Measurements from ENCODE around the gene MAP2. TPM values are rescaled to one million over a fixed set of nuclear protein-coding genes. Genes with fewer than 3 reads are reported as not detected.

MAP2 gene
- total and polyA plus RNA-seq, 4 experiments from 2014 or later: 0.20 to 0.47 (median 0.41) TPM; not detected in 1

GRCh38 chr2:209387389-209387788, 36.5 kb upstream of the MAP2 start:
- no peaks in the 10 kb centered on the region for H3K36me3 Mint-ChIP-seq
- ChIA-PET CTCF (ENCODE audit: partially characterized antibody) (no interaction called here), POLR2A (ENCODE audit: partially characterized antibody) (no interaction called here)
- Histone ChIP-seq H3K4me1 (ENCODE audit: insufficient read depth, low read length) (no peaks in the 10 kb centered on the region), H3K27ac (ENCODE audit: low read depth, low read length) (no peak overlapping the region), H3K27me3 (ENCODE audit: insufficient read depth, low read length) (no peaks in the 10 kb centered on the region), H3K36me3 (ENCODE audit: insufficient read depth, low read length) (no peaks in the 10 kb centered on the region), H3K9me3 (ENCODE audit: control insufficient read depth in 1 of 2, low read length in 2 of 2) (no peaks in the 10 kb centered on the region), H3K4me3 (ENCODE audit: low read length in 2 of 2) (no peak overlapping the region)
- no peak for DNase-seq
- no peaks in the 10 kb centered on the region for H3K4me1 Mint-ChIP-seq
- H3K27me3 Mint-ChIP-seq: no peaks in the 10 kb centered on the region
- no peak overlapping the region for H3K4me3 Mint-ChIP-seq
- H3K9me3 Mint-ChIP-seq: peaks cover 0 to 2% (median 0%) of the 10 kb centered on the region in 8 donors
- intact Hi-C loops (cut with micrococcal nuclease): no loop called here
- no peak overlapping the region for H3K27ac Mint-ChIP-seq

- no peaks in the 10 kb centered on the region for H3K4me1 Mint-ChIP-seq
- no peak overlapping the region for H3K4me3 Mint-ChIP-seq
- Histone ChIP-seq H3K27me3 (ENCODE audit: insufficient read depth, low read length) (no peaks in the 10 kb centered on the region), H3K36me3 (ENCODE audit: insufficient read depth, low read length) (no peaks in the 10 kb centered on the region), H3K4me1 (ENCODE audit: insufficient read depth, low read length) (no peaks in the 10 kb centered on the region), H3K27ac (ENCODE audit: low read depth, low read length) (no peak overlapping the region), H3K4me3 (ENCODE audit: low read length in 2 of 2) (no peak overlapping the region), H3K9me3 (ENCODE audit: control insufficient read depth in 1 of 2, low read length in 2 of 2) (no peaks in the 10 kb centered on the region)
- intact Hi-C loops (cut with micrococcal nuclease): no loop called here
- no peaks in the 10 kb centered on the region for H3K36me3 Mint-ChIP-seq
- peaks cover 0 to 2% (median 0%) of the 10 kb centered on the region in 8 donors for H3K9me3 Mint-ChIP-seq
- no peak overlapping the region for H3K27ac Mint-ChIP-seq
- POLR2A ChIA-PET (ENCODE audit: partially characterized antibody): no interaction called here
- H3K27me3 Mint-ChIP-seq: no peaks in the 10 kb centered on the region
- no peak for DNase-seq
- CTCF ChIA-PET (ENCODE audit: partially characterized antibody): no interaction called here
Measured at GRCh38 chr2:209388446-209389037, 35.3 kb upstream of the MAP2 start.

- H3K27ac Mint-ChIP-seq: no peak overlapping the region
- no peak overlapping the region for H3K4me3 Mint-ChIP-seq
- DNase-seq: no peak
- no peak overlapping the region for H3K4me3 ChIP-seq (ENCODE audit: low read length in 2 of 2)
- no peak overlapping the region for H3K27ac ChIP-seq (ENCODE audit: low read depth, low read length)
- ChIA-PET CTCF (ENCODE audit: partially characterized antibody) (no interaction called here), POLR2A (ENCODE audit: partially characterized antibody) (no interaction called here)
- no peaks in the 10 kb centered on the region for H3K4me1 ChIP-seq (ENCODE audit: insufficient read depth, low read length)
- H3K27me3 Mint-ChIP-seq: no peaks in the 10 kb centered on the region
- intact Hi-C loops (cut with micrococcal nuclease): no loop called here
- no peaks in the 10 kb centered on the region for H3K4me1 Mint-ChIP-seq
- H3K9me3 Mint-ChIP-seq: peaks cover 0 to 2% (median 0%) of the 10 kb centered on the region in 8 donors
- no peaks in the 10 kb centered on the region for H3K36me3 ChIP-seq (ENCODE audit: insufficient read depth, low read length)
- H3K36me3 Mint-ChIP-seq: no peaks in the 10 kb centered on the region
- no peaks in the 10 kb centered on the region for H3K27me3 ChIP-seq (ENCODE audit: insufficient read depth, low read length)
- H3K9me3 ChIP-seq (ENCODE audit: control insufficient read depth in 1 of 2, low read length in 2 of 2): no peaks in the 10 kb centered on the region
Measured at GRCh38 chr2:209389171-209389618, 34.7 kb upstream of the MAP2 start.

GRCh38 chr2:209390839-209391238, 33.0 kb upstream of the MAP2 start:
- H3K9me3 ChIP-seq (ENCODE audit: control insufficient read depth in 1 of 2, low read length in 2 of 2): no peaks in the 10 kb centered on the region
- H3K27me3 ChIP-seq (ENCODE audit: insufficient read depth, low read length): no peaks in the 10 kb centered on the region
- no peaks in the 10 kb centered on the region for H3K36me3 Mint-ChIP-seq
- H3K27ac Mint-ChIP-seq: no peak overlapping the region
- H3K4me1 ChIP-seq (ENCODE audit: insufficient read depth, low read length): no peaks in the 10 kb centered on the region
- no peaks in the 10 kb centered on the region for H3K4me1 Mint-ChIP-seq
- DNase-seq: no peak
- CTCF ChIA-PET (ENCODE audit: partially characterized antibody): no interaction called here
- POLR2A ChIA-PET (ENCODE audit: partially characterized antibody): no interaction called here
- H3K4me3 Mint-ChIP-seq: no peak overlapping the region
- no peak overlapping the region for H3K4me3 ChIP-seq (ENCODE audit: low read length in 2 of 2)
- no peaks in the 10 kb centered on the region for H3K27me3 Mint-ChIP-seq
- H3K9me3 Mint-ChIP-seq: peaks cover 0 to 4% (median 0%) of the 10 kb centered on the region in 8 donors
- H3K27ac ChIP-seq (ENCODE audit: low read depth, low read length): no peak overlapping the region
- no peaks in the 10 kb centered on the region for H3K36me3 ChIP-seq (ENCODE audit: insufficient read depth, low read length)
- intact Hi-C loops (cut with micrococcal nuclease): no loop called here

- no peaks in the 10 kb centered on the region for H3K4me1 Mint-ChIP-seq
- Histone ChIP-seq H3K36me3 (ENCODE audit: insufficient read depth, low read length) (no peaks in the 10 kb centered on the region), H3K4me3 (ENCODE audit: low read length in 2 of 2) (no peak overlapping the region), H3K27ac (ENCODE audit: low read depth, low read length) (no peak overlapping the region), H3K9me3 (ENCODE audit: control insufficient read depth in 1 of 2, low read length in 2 of 2) (no peaks in the 10 kb centered on the region), H3K27me3 (ENCODE audit: insufficient read depth, low read length) (no peaks in the 10 kb centered on the region), H3K4me1 (ENCODE audit: insufficient read depth, low read length) (no peaks in the 10 kb centered on the region)
- H3K27ac Mint-ChIP-seq: no peak overlapping the region
- H3K4me3 Mint-ChIP-seq: no peak overlapping the region
- H3K9me3 Mint-ChIP-seq: peaks cover 0 to 3% (median 0%) of the 10 kb centered on the region in 8 donors
- no peaks in the 10 kb centered on the region for H3K36me3 Mint-ChIP-seq
- H3K27me3 Mint-ChIP-seq: no peaks in the 10 kb centered on the region
- intact Hi-C loops (cut with micrococcal nuclease): no loop called here
- POLR2A ChIA-PET (ENCODE audit: partially characterized antibody): no interaction called here
- no peak for DNase-seq
- CTCF ChIA-PET (ENCODE audit: partially characterized antibody): no interaction called here
Measured at GRCh38 chr2:209391776-209392401, 32.0 kb upstream of the MAP2 start.

GRCh38 chr2:209395229-209395628, 28.6 kb upstream of the MAP2 start:
- H3K4me3 Mint-ChIP-seq: no peak overlapping the region
- Histone ChIP-seq H3K27me3 (ENCODE audit: insufficient read depth, low read length) (no peaks in the 10 kb centered on the region), H3K4me1 (ENCODE audit: insufficient read depth, low read length) (no peaks in the 10 kb centered on the region), H3K36me3 (ENCODE audit: insufficient read depth, low read length) (no peaks in the 10 kb centered on the region), H3K27ac (ENCODE audit: low read depth, low read length) (no peak overlapping the region), H3K9me3 (ENCODE audit: control insufficient read depth in 1 of 2, low read length in 2 of 2) (no peaks in the 10 kb centered on the region), H3K4me3 (ENCODE audit: low read length in 2 of 2) (no peak overlapping the region)
- no peaks in the 10 kb centered on the region for H3K36me3 Mint-ChIP-seq
- no peaks in the 10 kb centered on the region for H3K27me3 Mint-ChIP-seq
- DNase-seq: no peak
- CTCF ChIA-PET (ENCODE audit: partially characterized antibody): no interaction called here
- no peaks in the 10 kb centered on the region for H3K4me1 Mint-ChIP-seq
- intact Hi-C loops (cut with micrococcal nuclease): no loop called here
- peaks cover 0 to 3% (median 0%) of the 10 kb centered on the region in 8 donors for H3K9me3 Mint-ChIP-seq
- POLR2A ChIA-PET (ENCODE audit: partially characterized antibody): no interaction called here
- H3K27ac Mint-ChIP-seq: no peak overlapping the region

GRCh38 chr2:209395652-209396051, 28.2 kb upstream of the MAP2 start:
- intact Hi-C loops (cut with micrococcal nuclease): no loop called here

More at GRCh38 chr2:209395652-209396051, 28.2 kb upstream of the MAP2 start:
- CTCF ChIA-PET (ENCODE audit: partially characterized antibody): no interaction called here
- H3K27ac Mint-ChIP-seq: no peak overlapping the region
- no peaks in the 10 kb centered on the region for H3K36me3 Mint-ChIP-seq
- DNase-seq: no peak
- Histone ChIP-seq H3K4me3 (ENCODE audit: low read length in 2 of 2) (no peak overlapping the region), H3K9me3 (ENCODE audit: control insufficient read depth in 1 of 2, low read length in 2 of 2) (no peaks in the 10 kb centered on the region), H3K4me1 (ENCODE audit: insufficient read depth, low read length) (no peaks in the 10 kb centered on the region), H3K36me3 (ENCODE audit: insufficient read depth, low read length) (no peaks in the 10 kb centered on the region), H3K27me3 (ENCODE audit: insufficient read depth, low read length) (no peaks in the 10 kb centered on the region), H3K27ac (ENCODE audit: low read depth, low read length) (no peak overlapping the region)
- no peak overlapping the region for H3K4me3 Mint-ChIP-seq
- H3K27me3 Mint-ChIP-seq: no peaks in the 10 kb centered on the region
- POLR2A ChIA-PET (ENCODE audit: partially characterized antibody): no interaction called here
- no peaks in the 10 kb centered on the region for H3K4me1 Mint-ChIP-seq
- peaks cover 0 to 3% (median 0%) of the 10 kb centered on the region in 8 donors for H3K9me3 Mint-ChIP-seq

Measured in CD4-positive, alpha-beta memory T cell (primary cell).